Esophagus muscularis mucosa (tissue), 4 donors: ENCODE data around the gene AGK. TPM values are rescaled to one million over a fixed set of nuclear protein-coding genes. Genes with fewer than 3 reads are reported as not detected.
"Not testable (repeated sequence)": the region's sequence is repeated elsewhere in the genome, so short reads cannot be mapped to it uniquely, and the experiment has no call there.

ENCODE experiments used
- DNase-seq: peaks from one replicate; pipeline ENCODE4 v3.0.0-alpha.2; 2017; ENCODE audit errors: extremely low spot score
- H3K27ac ChIP-seq, 4 donors: fragments of 200-600 bp; sonication (generic); replicated peaks in 1 of 4; 1 replicate in 3 of 4; 2 replicates in 1 of 4; pipeline ENCODE4 v1.5.1; 2016 to 2019; ENCODE audit warnings: mild to moderate bottlenecking in 1 of 4
- H3K27me3 ChIP-seq, 4 donors: fragments of 200-600 bp; sonication (generic); one replicate each; pipeline versions ENCODE4 v1.5.1 to v1.6.0; 2016 to 2019
- H3K36me3 ChIP-seq, 4 donors: fragments of 200-600 bp; sonication (generic); one replicate each; pipeline ENCODE4 v1.5.1; 2016 to 2019
- H3K4me1 ChIP-seq, 4 donors: fragments of 200-600 bp; sonication (generic); one replicate each; pipeline ENCODE4 v1.5.1; 2016 to 2019
- H3K4me3 ChIP-seq, 4 donors: fragments of 200-600 bp; sonication (generic); 1 replicate in 2 of 4; 2 replicates in 2 of 4; pipeline ENCODE4 v1.5.1; 2016 to 2019; ENCODE audit warnings: mild to moderate bottlenecking in 4 of 4, moderate library complexity in 1 of 4
- H3K9me3 ChIP-seq, 4 donors: fragments of 200-600 bp; sonication (generic); 1 replicate in 3 of 4; 2 replicates in 1 of 4; pipeline ENCODE4 v1.5.1; 2016 to 2019
- EP300 ChIP-seq: sonication (generic); formaldehyde crosslinking; IDR thresholded peaks from one replicate; pipeline ENCODE4 v1.6.1; 2017; ENCODE audit warnings: antibody characterized with exemption
- POLR2A ChIP-seq: fragments of 450-650 bp; IDR thresholded peaks from one replicate; pipeline ENCODE4 v1.6.1; 2017; ENCODE audit warnings: antibody characterized with exemption, moderate library complexity, mild to moderate bottlenecking, low read depth
- POLR2AphosphoS5 ChIP-seq, 2 donors: sonication (generic); formaldehyde crosslinking; IDR thresholded peaks; one replicate each; pipeline ENCODE4 v1.6.1; 2017; ENCODE audit warnings: antibody characterized with exemption in 2 of 2
- WGBS: methylation state at CpG from one replicate; pipeline ENCODE4 v1.1.5; 2018; 5-methylcytosine and 5-hydroxymethylcytosine counted together
- intact Hi-C: fragments of 100-400 bp; cut with DNase I; formaldehyde crosslinking; loops from one replicate; pipeline ENCODE4 v1.15.1; 2023
- total RNA-seq, 4 donors: library from RNA; depleted of rRNA; stranded (reverse); fragments of >200 nt; gene quantifications; one replicate each; pipeline versions ENCODE4 v1.1.0 to v1.2.1, GENCODE V29; 2016
- TF ChIP-seq, protein P1 (sequence below), 3 experiments: fragments of 200-600 bp in 2 of 3; fragments of 450-650 bp in 1 of 3; sonication (generic) in 2 of 3; IDR thresholded peaks; one replicate each; pipeline ENCODE4 v1.5.1; 2017 to 2019; ENCODE audit warnings: antibody characterized with exemption in 3 of 3, mild to moderate bottlenecking in 2 of 3, moderate library complexity in 1 of 3

AGK gene
- total RNA-seq, 4 donors from 2014 or later, result 17.9 to 23.4 (median 19.2) TPM

GRCh38 chr7:141575654-141576448, 24.6 kb downstream of the AGK start:
- H3K9me3 ChIP-seq, result peaks cover 0 to 9% (median 0%) of the 10 kb centered on the region in 4 donors
- DNase-seq, result peak; percentile 29
- no peaks in the 10 kb centered on the region for H3K4me1 ChIP-seq
- intact Hi-C loops, result no loop called here
- no peak overlapping the region for H3K27ac ChIP-seq
- 95% methylated on average over 2 of the region's 2 CpGs for WGBS
- no peak for TF ChIP-seq EP300
- TF ChIP-seq POLR2A, result no peak
- TF ChIP-seq, protein P1, sequence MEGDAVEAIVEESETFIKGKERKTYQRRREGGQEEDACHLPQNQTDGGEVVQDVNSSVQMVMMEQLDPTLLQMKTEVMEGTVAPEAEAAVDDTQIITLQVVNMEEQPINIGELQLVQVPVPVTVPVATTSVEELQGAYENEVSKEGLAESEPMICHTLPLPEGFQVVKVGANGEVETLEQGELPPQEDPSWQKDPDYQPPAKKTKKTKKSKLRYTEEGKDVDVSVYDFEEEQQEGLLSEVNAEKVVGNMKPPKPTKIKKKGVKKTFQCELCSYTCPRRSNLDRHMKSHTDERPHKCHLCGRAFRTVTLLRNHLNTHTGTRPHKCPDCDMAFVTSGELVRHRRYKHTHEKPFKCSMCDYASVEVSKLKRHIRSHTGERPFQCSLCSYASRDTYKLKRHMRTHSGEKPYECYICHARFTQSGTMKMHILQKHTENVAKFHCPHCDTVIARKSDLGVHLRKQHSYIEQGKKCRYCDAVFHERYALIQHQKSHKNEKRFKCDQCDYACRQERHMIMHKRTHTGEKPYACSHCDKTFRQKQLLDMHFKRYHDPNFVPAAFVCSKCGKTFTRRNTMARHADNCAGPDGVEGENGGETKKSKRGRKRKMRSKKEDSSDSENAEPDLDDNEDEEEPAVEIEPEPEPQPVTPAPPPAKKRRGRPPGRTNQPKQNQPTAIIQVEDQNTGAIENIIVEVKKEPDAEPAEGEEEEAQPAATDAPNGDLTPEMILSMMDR (IDR thresholded peaks at IDR 0.05), result no peak
- TF ChIP-seq POLR2AphosphoS5 (IDR thresholded peaks at IDR 0.05), result no peak
- H3K27me3 ChIP-seq, result no peaks in the 10 kb centered on the region
- peaks cover 0 to 5% (median 0%) of the 10 kb centered on the region in 4 donors for H3K36me3 ChIP-seq
- H3K4me3 ChIP-seq, result no peak overlapping the region

DNA sequence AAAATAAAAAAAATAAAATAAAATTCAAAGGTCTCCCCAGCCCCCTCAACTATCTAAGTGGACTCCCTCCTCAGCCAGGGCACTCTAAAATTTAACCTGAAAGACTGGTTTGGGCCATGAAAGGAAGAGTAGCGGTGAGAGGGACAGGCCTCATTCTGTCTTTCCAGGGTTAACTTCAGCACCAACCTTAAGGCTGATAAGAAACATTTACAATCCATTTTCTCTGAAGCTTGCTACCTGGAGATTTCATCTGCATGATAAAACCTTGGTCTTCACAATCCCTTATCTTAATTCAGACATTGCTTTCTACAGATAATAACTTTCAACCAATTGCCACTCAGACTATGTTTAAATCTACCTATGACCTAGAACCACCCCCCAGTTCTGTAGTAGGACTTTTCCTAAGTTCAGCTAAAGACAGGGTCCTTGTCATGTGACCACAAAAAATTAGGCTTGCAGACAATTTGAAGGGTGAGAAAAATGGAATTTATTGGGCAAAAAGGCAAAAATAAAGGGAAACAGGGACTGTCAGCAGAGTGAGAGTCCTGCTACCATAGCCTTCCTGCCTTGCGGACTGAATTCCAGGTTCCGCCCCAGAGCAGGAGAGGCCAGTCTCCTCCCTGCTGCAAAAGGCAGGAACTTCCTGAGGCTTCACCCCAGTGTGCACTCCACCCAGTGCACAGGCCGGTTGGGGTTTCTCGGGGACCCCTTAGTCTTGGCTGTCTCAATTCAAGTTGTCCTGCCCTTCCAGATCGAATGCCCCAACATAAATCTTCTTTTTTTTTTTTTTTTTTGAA, 26.0 kb downstream of the AGK start:
- Histone ChIP-seq H3K4me3 (no peak overlapping the region), H3K27ac (no peak overlapping the region), H3K4me1 (no peaks in the 10 kb centered on the region), H3K9me3 (peaks cover 0 to 9% (median 0%) of the 10 kb centered on the region in 4 donors), H3K36me3 (peaks cover 0 to 5% (median 0%) of the 10 kb centered on the region in 4 donors), H3K27me3 (no peaks in the 10 kb centered on the region)
- 98% methylated on average over 6 of the region's 6 CpGs for WGBS
- TF ChIP-seq, protein P1 (IDR thresholded peaks at IDR 0.05), result no peak
- TF ChIP-seq EP300 (no peak), POLR2A (no peak), POLR2AphosphoS5 (IDR thresholded peaks at IDR 0.05) (no peak)
- DNase-seq, result peak; percentile 34
- intact Hi-C loops, result no loop called here

GRCh38 chr7:141579953-141580352, 28.7 kb downstream of the AGK start:
- WGBS, result 98% methylated on average over 5 of the region's 5 CpGs
- H3K36me3 ChIP-seq, intact Hi-C loops, H3K27ac ChIP-seq, H3K4me3 ChIP-seq, H3K4me1 ChIP-seq, H3K27me3 ChIP-seq, DNase-seq, H3K9me3 ChIP-seq: not testable (repeated sequence)

DNA sequence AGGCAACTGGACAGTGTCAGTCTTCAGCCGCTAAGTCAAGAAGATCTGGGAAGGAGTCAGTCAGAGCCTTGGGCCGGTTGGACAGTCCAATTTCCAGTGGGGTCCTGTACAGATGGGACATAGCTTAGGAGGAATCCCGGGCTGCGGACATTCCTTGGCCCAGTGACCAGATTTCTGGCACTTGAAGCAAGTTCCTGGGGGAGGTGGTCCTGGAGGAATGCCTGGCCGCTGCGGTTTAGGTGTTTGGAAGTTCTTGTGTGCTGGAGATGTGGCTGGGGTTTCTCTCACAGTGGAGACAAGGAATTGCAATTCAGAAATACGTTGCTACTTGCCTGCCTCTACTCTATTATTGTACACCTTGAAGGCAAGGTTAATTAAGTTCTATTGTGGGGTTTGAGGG, 30.9 kb downstream of the AGK start:
- H3K27ac ChIP-seq, DNase-seq, H3K4me3 ChIP-seq, intact Hi-C loops, H3K27me3 ChIP-seq, H3K36me3 ChIP-seq, H3K4me1 ChIP-seq, H3K9me3 ChIP-seq: not testable (repeated sequence)
- 96% methylated on average over 5 of the region's 7 CpGs for WGBS

DNA sequence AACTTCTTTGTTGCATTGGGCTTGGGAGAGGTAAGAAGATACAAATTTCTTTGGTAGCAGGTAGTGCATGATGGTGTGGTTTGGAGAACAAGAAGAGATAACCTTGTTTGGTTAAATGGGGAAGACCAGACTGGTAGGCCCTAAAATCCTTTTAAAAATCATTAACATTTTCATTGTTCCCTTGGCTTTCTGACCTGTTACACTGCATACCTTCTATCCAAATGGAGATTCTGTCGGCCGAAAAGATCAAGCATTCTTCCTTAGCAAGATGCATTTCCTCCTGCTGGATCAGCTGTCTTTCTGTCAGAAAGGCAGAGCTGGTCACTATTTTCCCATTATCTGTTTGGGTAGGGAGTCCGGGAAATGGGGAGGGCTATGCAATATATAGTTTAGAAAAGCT, 33.7 kb downstream of the AGK start:
- H3K27me3 ChIP-seq, result no peaks in the 10 kb centered on the region
- TF ChIP-seq POLR2A, result no peak
- no peak for TF ChIP-seq EP300
- TF ChIP-seq, protein P1 (IDR thresholded peaks at IDR 0.05), result no peak
- TF ChIP-seq POLR2AphosphoS5 (IDR thresholded peaks at IDR 0.05), result no peak
- no peaks in the 10 kb centered on the region for H3K9me3 ChIP-seq
- intact Hi-C loops, result no loop called here
- H3K4me3 ChIP-seq, result no peak overlapping the region
- no peak overlapping the region for H3K27ac ChIP-seq
- peaks cover 0 to 8% (median 2%) of the 10 kb centered on the region in 4 donors for H3K4me1 ChIP-seq
- DNase-seq, result no peak
- no peaks in the 10 kb centered on the region for H3K36me3 ChIP-seq
- 75% methylated on average over 3 of the region's 3 CpGs for WGBS
